Measurements from ENCODE around the gene DRICH1. TPM values are rescaled to one million over a fixed set of nuclear protein-coding genes. Genes with fewer than 3 reads are reported as not detected.
"Not testable (repeated sequence)": the region's sequence is repeated elsewhere in the genome, so short reads cannot be mapped to it uniquely, and the experiment has no call there.

The DRICH1 gene
- total RNA-seq, 4 donors from 2014 or later = 2.2 TPM; not detected in 3

DNA sequence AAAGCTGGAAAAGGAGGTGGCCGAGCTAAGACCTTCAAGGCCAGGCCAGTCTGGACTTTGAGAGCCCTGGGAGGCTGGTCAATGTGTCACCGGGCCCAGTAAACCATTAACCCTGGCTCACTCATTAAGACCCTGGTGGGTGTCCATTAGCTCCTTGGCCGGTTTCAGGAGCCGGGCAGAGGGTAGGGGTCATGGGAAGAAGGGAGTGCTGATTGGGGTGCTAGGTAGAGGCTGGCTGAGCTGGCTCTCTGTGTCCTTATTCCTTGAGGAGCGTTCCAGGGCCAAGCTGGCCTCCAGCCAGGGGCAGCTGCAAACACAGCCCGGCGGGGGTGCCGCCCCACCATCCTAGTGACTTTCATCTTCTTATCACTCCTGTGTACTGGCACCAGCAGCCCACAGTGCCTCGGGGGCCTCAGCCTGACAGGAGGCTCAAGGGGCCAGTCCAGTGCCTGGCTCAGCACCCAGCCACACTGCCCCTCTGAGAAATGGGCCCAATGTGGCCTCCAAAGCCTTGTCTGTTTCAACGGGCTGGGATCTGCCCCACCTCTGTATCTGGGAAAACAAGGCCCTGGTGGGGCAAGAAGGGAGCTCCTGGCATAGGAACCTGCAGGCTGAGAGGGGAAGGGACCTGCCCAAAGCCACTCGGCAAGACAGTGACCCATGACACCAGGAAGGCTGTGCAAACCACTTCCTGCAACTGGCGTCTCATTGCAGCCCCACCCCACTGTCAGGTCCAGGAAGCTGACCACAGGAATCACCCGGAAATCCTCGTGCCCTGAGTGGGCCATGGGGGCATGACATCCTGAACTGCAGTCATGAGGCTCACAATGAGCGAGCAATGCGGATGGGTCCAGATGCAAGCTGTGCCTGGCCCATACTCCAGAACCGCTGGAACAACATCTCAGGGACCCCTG lies 43.6 kb upstream of the DRICH1 start:
- no peak for ATAC-seq
- H3K4me1 ChIP-seq = peaks cover 0 to 7% (median 0%) of the 10 kb centered on the region in 3 donors

DNA sequence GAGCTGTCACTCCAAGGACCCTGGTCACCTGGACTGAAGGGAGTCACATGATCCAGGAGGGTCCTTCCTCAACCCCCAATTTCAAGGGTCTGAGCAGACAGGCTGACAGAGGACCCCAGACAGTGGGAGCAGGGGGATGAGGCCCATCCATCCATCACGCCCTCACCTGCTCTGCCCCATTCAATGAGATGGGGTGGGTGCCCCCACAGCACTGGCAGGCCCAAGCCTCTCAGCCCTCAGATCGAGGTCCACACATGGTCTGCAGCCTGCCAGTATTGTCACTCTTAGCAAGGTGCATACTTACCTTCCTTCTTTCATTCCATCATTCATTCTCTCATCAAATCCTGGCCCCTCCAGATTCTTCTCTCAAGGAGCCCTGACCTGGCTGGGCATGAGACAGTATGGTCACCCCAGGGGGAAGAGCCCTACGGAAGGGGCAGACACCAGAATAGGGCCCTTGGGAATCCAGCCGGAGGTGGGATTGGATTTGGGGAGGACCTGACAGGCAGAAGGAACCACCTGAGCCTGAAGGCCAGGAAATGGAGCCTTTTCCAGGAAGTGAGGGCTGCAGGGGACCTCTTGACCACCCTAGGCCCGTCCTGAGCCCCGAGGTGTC lies 42.9 kb upstream of the DRICH1 start:
- WGBS, 2 donors (ENCODE audit: low coverage in 1 of 2) = 100% methylated on average over 1 to 2 of the region's 6 CpGs
- H3K4me3 ChIP-seq, H3K27me3 ChIP-seq, ATAC-seq, H3K4me1 ChIP-seq, H3K27ac ChIP-seq, H3K9me3 ChIP-seq: not testable (repeated sequence)
- peaks cover 0 to 30% of the 10 kb centered on the region in 2 donors for H3K36me3 ChIP-seq

More for the DNA sequence above, 43.6 kb upstream of the DRICH1 start:
- TF ChIP-seq POLR2AphosphoS5 (IDR thresholded peaks at IDR 0.05) (no peak), EP300 (IDR thresholded peaks at IDR 0.05) (no peak), POLR2A (IDR thresholded peaks at IDR 0.05) (no peak)
- TF ChIP-seq, protein P1, sequence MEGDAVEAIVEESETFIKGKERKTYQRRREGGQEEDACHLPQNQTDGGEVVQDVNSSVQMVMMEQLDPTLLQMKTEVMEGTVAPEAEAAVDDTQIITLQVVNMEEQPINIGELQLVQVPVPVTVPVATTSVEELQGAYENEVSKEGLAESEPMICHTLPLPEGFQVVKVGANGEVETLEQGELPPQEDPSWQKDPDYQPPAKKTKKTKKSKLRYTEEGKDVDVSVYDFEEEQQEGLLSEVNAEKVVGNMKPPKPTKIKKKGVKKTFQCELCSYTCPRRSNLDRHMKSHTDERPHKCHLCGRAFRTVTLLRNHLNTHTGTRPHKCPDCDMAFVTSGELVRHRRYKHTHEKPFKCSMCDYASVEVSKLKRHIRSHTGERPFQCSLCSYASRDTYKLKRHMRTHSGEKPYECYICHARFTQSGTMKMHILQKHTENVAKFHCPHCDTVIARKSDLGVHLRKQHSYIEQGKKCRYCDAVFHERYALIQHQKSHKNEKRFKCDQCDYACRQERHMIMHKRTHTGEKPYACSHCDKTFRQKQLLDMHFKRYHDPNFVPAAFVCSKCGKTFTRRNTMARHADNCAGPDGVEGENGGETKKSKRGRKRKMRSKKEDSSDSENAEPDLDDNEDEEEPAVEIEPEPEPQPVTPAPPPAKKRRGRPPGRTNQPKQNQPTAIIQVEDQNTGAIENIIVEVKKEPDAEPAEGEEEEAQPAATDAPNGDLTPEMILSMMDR (IDR thresholded peaks at IDR 0.05) = no peak
- Histone ChIP-seq H3K9me3 (no peaks in the 10 kb centered on the region), H3K27me3 (no peaks in the 10 kb centered on the region), H3K36me3 (peaks cover 0 to 22% of the 10 kb centered on the region in 2 donors), H3K27ac (no peak overlapping the region), H3K4me3 (no peak overlapping the region)
- 85 to 100% methylated on average over 1 to 4 of the region's 17 CpGs for WGBS, 2 donors (ENCODE audit: low coverage in 1 of 2)

DNA sequence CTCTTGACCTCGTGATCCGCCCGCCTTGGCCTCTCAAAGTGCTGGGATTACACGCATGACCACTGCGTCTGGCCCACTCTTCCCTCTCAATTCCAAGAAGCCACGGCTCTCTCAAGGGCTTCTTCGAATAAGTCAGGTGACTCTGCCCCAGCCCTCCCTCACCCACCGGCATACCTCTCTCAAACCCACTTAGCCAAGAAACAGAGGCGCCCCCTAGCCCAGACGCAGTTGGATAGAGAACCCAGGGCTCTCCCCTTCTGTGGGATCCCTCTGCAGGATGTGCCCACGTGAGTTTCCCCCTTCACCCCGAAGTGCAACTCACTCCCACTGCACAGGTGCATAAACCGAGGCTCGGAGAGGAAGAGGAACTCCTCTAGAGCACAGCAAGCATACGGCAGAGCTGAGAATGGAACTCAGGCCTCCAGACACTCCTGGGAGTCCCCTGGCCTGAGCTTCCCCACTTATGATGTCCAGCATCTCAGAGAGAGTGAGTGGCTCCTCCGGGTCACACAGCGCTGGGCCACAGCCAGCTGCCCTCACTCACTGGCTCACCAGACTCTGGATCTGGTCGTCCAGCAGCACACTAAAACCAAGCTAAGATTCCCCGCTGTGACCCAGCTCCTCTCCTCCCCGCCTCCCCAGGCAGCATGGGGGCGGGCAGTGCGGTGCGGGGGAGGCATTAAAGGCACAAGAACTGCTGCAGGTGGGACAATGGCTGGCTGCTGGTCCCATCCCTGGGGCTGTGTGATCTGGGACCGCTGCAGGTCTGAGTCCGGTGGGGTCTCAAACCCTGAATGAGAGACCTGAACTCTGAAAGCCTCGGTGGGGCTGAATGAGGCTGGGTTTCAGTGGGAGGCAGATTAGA lies 41.9 kb upstream of the DRICH1 start:
- no peak for ATAC-seq
- WGBS, 2 donors (ENCODE audit: low coverage in 1 of 2) = 67% methylated on average over 3 of the region's 26 CpGs; no CpG with 5 or more reads in 1 of the 2 donors
- peaks cover 0 to 7% (median 0%) of the 10 kb centered on the region in 3 donors for H3K4me1 ChIP-seq
- no peak for TF ChIP-seq POLR2AphosphoS5 (IDR thresholded peaks at IDR 0.05)
- TF ChIP-seq POLR2A (IDR thresholded peaks at IDR 0.05) = no peak
- no peak for TF ChIP-seq EP300 (IDR thresholded peaks at IDR 0.05)
- TF ChIP-seq, protein P1 (IDR thresholded peaks at IDR 0.05) = no peak
- H3K36me3 ChIP-seq = peaks cover 0 to 34% of the 10 kb centered on the region in 2 donors
- no peak overlapping the region for H3K27ac ChIP-seq
- H3K4me3 ChIP-seq = no peak overlapping the region
- H3K27me3 ChIP-seq = no peaks in the 10 kb centered on the region
- no peaks in the 10 kb centered on the region for H3K9me3 ChIP-seq

DNA sequence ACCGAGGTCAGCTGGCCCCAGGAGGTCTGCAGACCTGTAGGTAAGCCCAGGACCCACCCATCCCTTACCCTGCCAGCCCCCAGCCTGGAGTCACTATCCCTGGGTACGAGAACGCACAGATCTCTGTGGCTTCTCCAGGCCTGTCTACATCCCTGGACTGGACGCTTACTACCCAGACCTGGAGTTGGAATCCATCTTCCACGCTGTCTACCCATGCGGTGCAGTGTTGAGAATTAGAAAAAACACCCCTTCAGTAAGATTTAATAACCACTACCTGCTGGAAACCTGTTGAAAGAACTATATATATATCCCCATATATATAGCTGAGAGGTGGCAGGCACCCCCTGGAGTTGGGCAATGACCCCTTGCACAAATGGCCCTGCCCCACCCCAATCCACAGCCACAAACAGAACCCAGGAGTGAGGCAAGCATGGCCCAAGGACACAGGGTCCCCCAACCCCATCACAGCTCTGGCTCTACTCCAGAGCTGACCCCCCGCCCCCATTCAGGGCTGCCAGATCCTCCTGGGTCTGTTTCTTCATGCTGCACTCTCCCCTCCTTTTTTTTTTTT lies 41.0 kb upstream of the DRICH1 start:
- Histone ChIP-seq H3K27ac (no peak overlapping the region), H3K36me3 (peaks cover 0 to 30% of the 10 kb centered on the region in 2 donors), H3K4me3 (no peak overlapping the region), H3K9me3 (no peaks in the 10 kb centered on the region), H3K4me1 (peaks cover 0 to 7% (median 0%) of the 10 kb centered on the region in 3 donors), H3K27me3 (no peaks in the 10 kb centered on the region)
- WGBS, 2 donors (ENCODE audit: low coverage in 1 of 2) = 76% methylated on average over 5 of the region's 7 CpGs; no CpG with 5 or more reads in 1 of the 2 donors
- ATAC-seq = no peak
- TF ChIP-seq POLR2AphosphoS5 (IDR thresholded peaks at IDR 0.05) = no peak
- TF ChIP-seq, protein P1 (IDR thresholded peaks at IDR 0.05) = no peak
- no peak for TF ChIP-seq EP300 (IDR thresholded peaks at IDR 0.05)
- no peak for TF ChIP-seq POLR2A (IDR thresholded peaks at IDR 0.05)

DNA sequence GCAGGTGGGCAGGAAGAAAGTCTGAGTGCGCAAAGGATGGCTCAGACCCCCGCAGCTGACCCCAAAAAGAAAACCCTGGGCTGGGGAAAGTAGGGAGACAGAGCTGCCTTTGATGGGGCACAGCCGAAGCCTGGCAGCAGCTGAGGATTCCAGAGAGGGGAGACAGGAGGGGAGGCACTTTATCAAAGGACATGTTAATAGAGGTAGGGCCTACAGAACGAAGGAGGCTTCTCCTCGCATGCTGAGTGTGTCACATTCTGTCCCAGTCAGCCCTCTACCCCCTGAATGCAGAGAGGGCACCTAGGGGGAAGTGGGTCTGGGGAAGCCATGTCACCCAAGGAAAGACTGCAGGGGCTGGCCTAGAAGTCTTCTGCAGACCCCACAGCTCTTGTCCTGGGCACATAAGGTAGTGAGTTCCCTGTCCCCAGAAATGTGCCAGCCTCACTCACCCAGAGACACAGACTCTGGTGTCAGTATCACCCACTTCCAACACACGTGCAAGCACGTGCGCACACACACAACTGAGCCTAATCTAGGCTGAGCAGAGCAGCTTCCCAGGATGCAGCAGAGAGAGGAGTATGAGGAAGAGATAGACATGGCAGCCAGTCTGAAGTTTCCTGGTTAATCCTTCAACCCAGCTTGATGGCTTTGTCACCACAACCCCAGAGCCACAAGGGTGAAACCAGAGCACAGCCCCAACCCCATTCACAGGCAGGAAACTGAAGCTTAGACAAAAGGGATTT lies 40.4 kb upstream of the DRICH1 start:
- WGBS, 2 donors (ENCODE audit: low coverage in 1 of 2) = 76 to 90% methylated on average over 2 to 4 of the region's 8 CpGs
- H3K27me3 ChIP-seq = not testable (repeated sequence)

DNA sequence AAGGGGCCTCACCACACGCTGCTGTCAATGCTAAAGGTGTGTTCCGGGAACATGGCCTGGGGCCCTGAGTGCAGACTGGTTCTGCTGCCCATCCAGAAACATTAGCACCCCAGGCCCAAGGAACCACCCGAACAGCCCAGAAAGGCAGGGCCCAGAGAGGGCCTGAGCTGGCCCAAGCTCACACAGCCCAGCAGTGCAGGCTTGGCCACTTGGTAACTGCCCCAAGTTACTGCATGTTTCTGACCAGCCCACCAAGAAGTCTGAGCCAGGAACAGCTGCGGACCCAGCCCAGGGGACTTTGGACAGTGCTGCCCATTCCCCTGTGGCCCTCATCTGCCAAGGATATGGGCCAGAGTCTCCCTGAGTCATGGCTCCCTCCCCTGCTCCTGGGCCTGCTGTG lies 39.3 kb upstream of the DRICH1 start:
- H3K27me3 ChIP-seq, H3K9me3 ChIP-seq, H3K27ac ChIP-seq, H3K4me1 ChIP-seq, ATAC-seq, H3K4me3 ChIP-seq: not testable (repeated sequence)
- H3K36me3 ChIP-seq = peaks cover 0 to 21% of the 10 kb centered on the region in 2 donors
- WGBS, 2 donors (ENCODE audit: low coverage in 1 of 2) = no CpG with 5 or more reads among the region's 4 CpGs

More for the DNA sequence above, 40.4 kb upstream of the DRICH1 start:
- H3K36me3 ChIP-seq = peaks cover 0 to 24% of the 10 kb centered on the region in 2 donors
- H3K27ac ChIP-seq, H3K4me3 ChIP-seq, H3K9me3 ChIP-seq, ATAC-seq, H3K4me1 ChIP-seq: not testable (repeated sequence)

All from gastroesophageal sphincter (tissue), 4 donors.